ENCODE results near the gene ASS1. TPM values are rescaled to one million over a fixed set of nuclear protein-coding genes. Genes with fewer than 3 reads are reported as not detected.

The ASS1 gene
- 2.6 and 5.9 TPM in 2 replicates for total RNA-seq

GRCh38 chr9:130444565-130445221 lies at the start of gene ASS1:
Gene ASS1 (plus strand): TSS chr9:130444961. CDS start chr9:130452229, 7,268 bp downstream.

Other genes starting within 250 kb of the ASS1 start
- gene HMCN2, start 179.2 kb upstream of the ASS1 start, total RNA-seq: 0.15 and 0.32 TPM in 2 replicates
- 31.5 and 32.8 TPM in 2 replicates for gene FUBP3, start 134.6 kb downstream of the ASS1 start, total RNA-seq
- not detected in 2 replicates for gene PRDM12, start 219.6 kb downstream of the ASS1 start, total RNA-seq
- 63.7 and 68.5 TPM in 2 replicates for gene EXOSC2, start 248.8 kb downstream of the ASS1 start, total RNA-seq

Data from epithelial cell of umbilical artery (primary cell).